CD8-positive, alpha-beta memory T cell (primary cell): ENCODE results near the gene DACT2. TPM values are rescaled to one million over a fixed set of nuclear protein-coding genes. Genes with fewer than 3 reads are reported as not detected.
"Not testable (repeated sequence)": the region's sequence is repeated elsewhere in the genome, so short reads cannot be mapped to it uniquely, and the experiment has no call there.

ENCODE experiments used
- CTCF ChIA-PET: fragments of 350-600 bp; sonication (Branson Sonifier 250); formaldehyde crosslinking; loops from one replicate; lab custom pipeline; 2021; ENCODE audit warnings: antibody characterized with exemption; lab: Charles Lee
- POLR2A ChIA-PET: fragments of 350-600 bp; sonication (Branson Sonifier 250); formaldehyde crosslinking; loops from one replicate; lab custom pipeline; 2021; ENCODE audit warnings: antibody characterized with exemption; lab: Charles Lee
- DNase-seq, 5 donors: peaks; one replicate each; pipeline versions ENCODE4 v3.0.0 to v3.0.0-alpha.2; 2020 to 2022; ENCODE audit warnings: mixed read lengths in 1 of 5
- H3K27ac ChIP-seq: one replicate; pipeline ENCODE4 v1.7.0; 2013; ENCODE audit warnings: low read depth, mild to moderate bottlenecking, low read length, moderate library complexity
- H3K27me3 ChIP-seq: 2 replicates; pipeline ENCODE4 v1.7.0; 2013; ENCODE audit warnings: low read length, mild to moderate bottlenecking; ENCODE audit not compliant: insufficient read depth, poor library complexity, severe bottlenecking
- H3K36me3 ChIP-seq: 2 replicates; pipeline ENCODE4 v1.7.0; 2013; ENCODE audit warnings: mild to moderate bottlenecking, low read length, moderate library complexity; ENCODE audit not compliant: insufficient read depth
- H3K4me1 ChIP-seq: 2 replicates; pipeline ENCODE4 v1.7.0; 2013; ENCODE audit warnings: mild to moderate bottlenecking, low read length, moderate library complexity; ENCODE audit not compliant: insufficient read depth
- H3K4me3 ChIP-seq: 2 replicates; pipeline ENCODE4 v1.7.0; 2013; ENCODE audit warnings: mild to moderate bottlenecking, low read length
- H3K9me3 ChIP-seq: 2 replicates; pipeline ENCODE4 v1.7.0; 2013; ENCODE audit warnings: mild to moderate bottlenecking, low read length
- H3K27ac Mint-ChIP-seq, 8 donors: one replicate each; pipeline ENCODE4 v1.8.0; 2020 to 2021; ENCODE audit warnings: mixed read lengths in 8 of 8, mild to moderate bottlenecking in 6 of 8, inconsistent platforms in 3 of 8, moderate library complexity in 3 of 8
- H3K27me3 Mint-ChIP-seq, 2 donors: one replicate each; pipeline ENCODE4 v1.8.0; 2020 to 2021; ENCODE audit warnings: mixed read lengths in 2 of 2, mild to moderate bottlenecking in 1 of 2, moderate library complexity in 1 of 2
- H3K36me3 Mint-ChIP-seq, 3 donors: one replicate each; pipeline ENCODE4 v1.8.0; 2020 to 2021; ENCODE audit warnings: mixed read lengths in 3 of 3, inconsistent platforms in 1 of 3, mild to moderate bottlenecking in 1 of 3
- H3K4me1 Mint-ChIP-seq, 3 donors: one replicate each; pipeline ENCODE4 v1.8.0; 2020 to 2021; ENCODE audit warnings: mixed read lengths in 3 of 3, inconsistent platforms in 1 of 3, mild to moderate bottlenecking in 1 of 3
- H3K4me3 Mint-ChIP-seq, 7 donors: one replicate each; pipeline ENCODE4 v1.8.0; 2020 to 2021; ENCODE audit warnings: mixed read lengths in 7 of 7, mild to moderate bottlenecking in 6 of 7, moderate library complexity in 4 of 7, inconsistent platforms in 2 of 7
- H3K9me3 Mint-ChIP-seq, 5 donors: one replicate each; pipeline ENCODE4 v1.8.0; 2020 to 2022; ENCODE audit warnings: mixed read lengths in 5 of 5, mild to moderate bottlenecking in 3 of 5, moderate library complexity in 2 of 5, inconsistent platforms in 1 of 5
- polyA plus RNA-seq: library from polyadenylated mRNA; unstranded; fragments of 300-500 nt; fragmentation: Illumina TruSeq; gene quantifications from one replicate; pipeline ENCODE4 v1.2.3, GENCODE V29; 2021
- total RNA-seq, 2 experiments: library from RNA; stranded (reverse); gene quantifications; one replicate each; pipeline ENCODE4 v1.2.3, GENCODE V29; 2021

Gene DACT2
- total and polyA plus RNA-seq, 3 experiments from 2014 or later, result not detected

- H3K4me3 Mint-ChIP-seq, result no peak overlapping the region
- H3K9me3 Mint-ChIP-seq, result no peaks in the 10 kb centered on the region
- no peak for DNase-seq
- H3K36me3 ChIP-seq, result no peaks in the 10 kb centered on the region
- H3K9me3 ChIP-seq, result no peaks in the 10 kb centered on the region
- ChIA-PET POLR2A (no interaction called here), CTCF (no interaction called here)
- no peaks in the 10 kb centered on the region for H3K4me1 Mint-ChIP-seq
- H3K4me3 ChIP-seq, result no peak overlapping the region
- H3K27ac ChIP-seq, result no peak overlapping the region
- H3K27me3 Mint-ChIP-seq, result peaks cover 12 to 29% of the 10 kb centered on the region in 2 donors
- no peaks in the 10 kb centered on the region for H3K36me3 Mint-ChIP-seq
- no peak overlapping the region for H3K27ac Mint-ChIP-seq
- H3K4me1 ChIP-seq, result no peaks in the 10 kb centered on the region
- H3K27me3 ChIP-seq, result no peaks in the 10 kb centered on the region
Measured at GRCh38 chr6:168314021-168314420, 5.6 kb downstream of the DACT2 start.

GRCh38 chr6:168313431-168314011 is 6.1 kb downstream of the DACT2 start:
- peaks cover 8 to 24% of the 10 kb centered on the region in 2 donors for H3K27me3 Mint-ChIP-seq
- POLR2A ChIA-PET, result no interaction called here
- no peaks in the 10 kb centered on the region for H3K36me3 ChIP-seq
- no peaks in the 10 kb centered on the region for H3K4me1 Mint-ChIP-seq
- no peaks in the 10 kb centered on the region for H3K9me3 Mint-ChIP-seq
- CTCF ChIA-PET, result no interaction called here
- H3K27ac ChIP-seq, result no peak overlapping the region
- no peaks in the 10 kb centered on the region for H3K9me3 ChIP-seq
- no peak overlapping the region for H3K27ac Mint-ChIP-seq
- H3K27me3 ChIP-seq, result no peaks in the 10 kb centered on the region
- no peaks in the 10 kb centered on the region for H3K36me3 Mint-ChIP-seq
- no peak for DNase-seq
- no peak overlapping the region for H3K4me3 ChIP-seq
- no peaks in the 10 kb centered on the region for H3K4me1 ChIP-seq
- no peak overlapping the region for H3K4me3 Mint-ChIP-seq

DNA sequence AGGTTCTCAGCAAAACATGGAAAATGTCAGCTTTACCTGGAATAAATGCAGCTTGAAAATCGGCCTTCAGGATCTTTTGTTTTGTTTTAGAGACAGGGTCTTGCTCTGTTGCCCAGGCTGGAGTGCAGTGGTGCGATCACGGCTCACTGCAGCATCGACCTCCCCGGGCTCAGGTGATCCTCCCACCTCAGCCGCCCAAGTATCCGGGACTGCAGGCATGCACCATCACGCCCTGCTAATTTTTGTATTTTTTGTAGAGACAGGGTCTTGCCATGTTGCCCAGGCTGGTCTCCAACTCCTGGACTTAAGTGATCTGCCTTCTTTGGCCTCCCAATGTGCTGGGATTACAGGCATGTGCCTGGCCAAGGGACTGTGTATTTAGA is 7.5 kb downstream of the DACT2 start:
- DNase-seq, H3K4me3 Mint-ChIP-seq, H3K36me3 ChIP-seq, H3K9me3 Mint-ChIP-seq, CTCF ChIA-PET, H3K27ac ChIP-seq, H3K4me1 Mint-ChIP-seq, H3K27me3 ChIP-seq, H3K36me3 Mint-ChIP-seq, POLR2A ChIA-PET, H3K27ac Mint-ChIP-seq, H3K4me3 ChIP-seq, H3K9me3 ChIP-seq, H3K4me1 ChIP-seq: not testable (repeated sequence)
- H3K27me3 Mint-ChIP-seq, result peaks cover 5 to 18% of the 10 kb centered on the region in 2 donors

DNA sequence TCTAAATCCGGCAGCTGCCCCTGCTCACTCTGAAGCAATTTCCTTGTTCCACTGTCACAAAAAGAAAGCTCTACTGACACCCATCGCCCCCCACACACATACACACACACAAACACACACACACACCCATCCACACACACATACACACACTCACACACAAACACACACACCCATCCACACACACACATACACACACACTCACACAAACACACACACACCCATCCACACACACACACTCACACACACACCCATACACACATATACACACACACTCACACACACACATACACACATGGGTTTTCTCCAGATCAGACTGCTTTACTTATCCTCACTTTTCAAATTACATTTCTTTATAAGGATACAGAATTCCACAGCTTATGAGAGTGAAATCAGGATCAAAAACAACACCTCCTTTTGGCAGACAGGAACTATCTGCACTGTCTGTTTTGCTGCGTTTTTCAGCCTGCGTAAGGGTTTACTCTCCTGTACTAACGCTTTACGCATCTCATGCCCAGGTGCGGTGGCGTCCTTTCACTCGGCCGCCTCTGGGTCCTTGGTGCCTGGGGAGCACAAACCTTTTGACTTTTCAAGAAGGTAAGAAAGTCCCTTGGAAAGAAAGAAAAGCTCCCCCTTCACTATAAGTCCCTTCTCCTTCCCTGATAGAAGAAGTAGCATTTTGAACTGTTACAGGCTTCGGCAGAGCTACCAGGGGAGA is 8.0 kb downstream of the DACT2 start:
- H3K4me3 Mint-ChIP-seq, result no peak overlapping the region
- H3K27ac Mint-ChIP-seq, result no peak overlapping the region
- no peak for DNase-seq
- Histone ChIP-seq H3K27me3 (no peaks in the 10 kb centered on the region), H3K4me3 (no peak overlapping the region), H3K27ac (no peak overlapping the region), H3K4me1 (no peaks in the 10 kb centered on the region), H3K36me3 (no peaks in the 10 kb centered on the region), H3K9me3 (no peaks in the 10 kb centered on the region)
- POLR2A ChIA-PET, result no interaction called here
- no peaks in the 10 kb centered on the region for H3K36me3 Mint-ChIP-seq
- peaks cover 5 to 18% of the 10 kb centered on the region in 2 donors for H3K27me3 Mint-ChIP-seq
- CTCF ChIA-PET, result no interaction called here
- no peaks in the 10 kb centered on the region for H3K4me1 Mint-ChIP-seq
- no peaks in the 10 kb centered on the region for H3K9me3 Mint-ChIP-seq

DNA sequence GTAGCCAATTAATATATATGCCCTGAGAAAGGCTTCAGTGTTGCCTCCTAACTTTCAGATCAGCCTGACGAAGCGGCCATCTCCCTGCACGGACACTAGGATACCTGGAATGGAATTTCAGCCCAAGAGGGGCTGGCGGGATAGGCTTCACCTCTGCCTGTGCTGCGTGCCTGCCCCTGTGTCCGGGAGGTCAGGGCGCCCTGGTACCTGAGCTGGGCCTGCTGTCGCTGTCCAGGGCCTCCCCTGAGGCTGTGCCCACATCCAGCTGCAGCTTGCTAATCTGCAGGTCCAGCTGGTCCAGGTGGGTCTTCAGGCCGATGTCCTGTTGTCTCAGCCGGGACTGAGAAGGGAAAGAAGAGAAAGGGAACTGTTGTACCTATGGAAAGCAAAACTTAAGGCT is 8.6 kb downstream of the DACT2 start:
- CTCF ChIA-PET, result no interaction called here
- Histone ChIP-seq H3K4me1 (no peaks in the 10 kb centered on the region), H3K27me3 (no peaks in the 10 kb centered on the region), H3K36me3 (no peaks in the 10 kb centered on the region), H3K9me3 (no peaks in the 10 kb centered on the region), H3K27ac (no peak overlapping the region), H3K4me3 (no peak overlapping the region)
- no peak overlapping the region for H3K4me3 Mint-ChIP-seq
- DNase-seq, result no peak
- no peaks in the 10 kb centered on the region for H3K9me3 Mint-ChIP-seq
- POLR2A ChIA-PET, result no interaction called here
- H3K27ac Mint-ChIP-seq, result no peak overlapping the region
- H3K27me3 Mint-ChIP-seq, result peaks cover 5 to 17% of the 10 kb centered on the region in 2 donors
- H3K36me3 Mint-ChIP-seq, result no peaks in the 10 kb centered on the region
- H3K4me1 Mint-ChIP-seq, result no peaks in the 10 kb centered on the region

- Histone ChIP-seq H3K27me3 (no peaks in the 10 kb centered on the region), H3K36me3 (no peaks in the 10 kb centered on the region), H3K4me3 (no peak overlapping the region), H3K9me3 (no peaks in the 10 kb centered on the region), H3K4me1 (no peaks in the 10 kb centered on the region), H3K27ac (no peak overlapping the region)
- Mint-ChIP-seq H3K27ac (no peak overlapping the region), H3K9me3 (no peaks in the 10 kb centered on the region), H3K27me3 (peaks cover 3 to 12% of the 10 kb centered on the region in 2 donors), H3K4me1 (no peaks in the 10 kb centered on the region), H3K36me3 (no peaks in the 10 kb centered on the region), H3K4me3 (no peak overlapping the region)
- no peak for DNase-seq
- POLR2A ChIA-PET, result no interaction called here
- CTCF ChIA-PET, result no interaction called here
Measured at GRCh38 chr6:168310403-168310802, 9.2 kb downstream of the DACT2 start.

- Histone ChIP-seq H3K27me3 (no peaks in the 10 kb centered on the region), H3K4me3 (no peak overlapping the region), H3K27ac (no peak overlapping the region), H3K4me1 (no peaks in the 10 kb centered on the region), H3K36me3 (no peaks in the 10 kb centered on the region), H3K9me3 (no peaks in the 10 kb centered on the region)
- H3K9me3 Mint-ChIP-seq, result no peaks in the 10 kb centered on the region
- no peak overlapping the region for H3K4me3 Mint-ChIP-seq
- H3K36me3 Mint-ChIP-seq, result no peaks in the 10 kb centered on the region
- H3K4me1 Mint-ChIP-seq, result no peaks in the 10 kb centered on the region
- H3K27ac Mint-ChIP-seq, result no peak overlapping the region
- ChIA-PET POLR2A (no interaction called here), CTCF (no interaction called here)
- DNase-seq, result no peak
- H3K27me3 Mint-ChIP-seq, result peaks cover 3 to 9% of the 10 kb centered on the region in 2 donors
Measured at GRCh38 chr6:168309997-168310396, 9.6 kb downstream of the DACT2 start.

GRCh38 chr6:168309183-168309582 is 10.4 kb downstream of the DACT2 start:
- CTCF ChIA-PET, result no interaction called here
- H3K4me3 ChIP-seq, result no peak overlapping the region
- POLR2A ChIA-PET, result no interaction called here
- no peak overlapping the region for H3K27ac Mint-ChIP-seq
- H3K4me1 Mint-ChIP-seq, result no peaks in the 10 kb centered on the region
- no peak for DNase-seq
- H3K4me3 Mint-ChIP-seq, result no peak overlapping the region
- no peaks in the 10 kb centered on the region for H3K9me3 Mint-ChIP-seq
- H3K9me3 ChIP-seq, result no peaks in the 10 kb centered on the region
- H3K27me3 Mint-ChIP-seq, result peaks cover 5 to 9% of the 10 kb centered on the region in 2 donors
- no peaks in the 10 kb centered on the region for H3K36me3 Mint-ChIP-seq
- no peaks in the 10 kb centered on the region for H3K4me1 ChIP-seq
- H3K27me3 ChIP-seq, result no peaks in the 10 kb centered on the region
- no peaks in the 10 kb centered on the region for H3K36me3 ChIP-seq
- H3K27ac ChIP-seq, result no peak overlapping the region
